Bone marrow (tissue), 2 donors: Measurements from ENCODE around the gene FARS2.
"Not testable (repeated sequence)": the region's sequence is repeated elsewhere in the genome, so short reads cannot be mapped to it uniquely, and the experiment has no call there.

Experiments used
- DNase-seq, 2 donors: peaks; one replicate each; lab custom pipeline; 2025; lab: John Stamatoyannopoulos, UW

Gene FARS2

GRCh38 chr6:5637714-5638113 lies 376.4 kb downstream of the FARS2 start:
- no peak for DNase-seq

- DNase-seq = no peak
These were observed 377.4 kb downstream of the FARS2 start for GRCh38 chr6:5638666-5639065.

DNA sequence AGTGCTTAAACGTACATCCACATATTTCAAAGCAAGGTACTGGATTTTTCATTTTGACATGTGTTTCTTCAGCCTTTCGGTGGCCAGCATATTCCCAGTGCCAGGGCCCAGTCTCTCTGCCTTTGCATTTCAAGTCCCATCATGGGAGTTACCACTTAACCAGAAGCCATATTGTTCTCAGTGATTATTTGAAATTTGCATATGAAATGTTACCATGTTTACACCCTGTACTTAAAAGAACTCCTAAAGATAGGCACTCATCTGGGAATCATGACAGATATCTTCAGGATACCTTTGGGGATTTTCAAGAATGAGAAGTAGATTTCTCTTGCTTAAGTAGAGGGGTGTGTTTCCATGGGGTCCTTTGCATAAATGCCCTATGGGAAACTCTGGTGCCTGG lies 377.9 kb downstream of the FARS2 start:
- no peak for DNase-seq

DNA sequence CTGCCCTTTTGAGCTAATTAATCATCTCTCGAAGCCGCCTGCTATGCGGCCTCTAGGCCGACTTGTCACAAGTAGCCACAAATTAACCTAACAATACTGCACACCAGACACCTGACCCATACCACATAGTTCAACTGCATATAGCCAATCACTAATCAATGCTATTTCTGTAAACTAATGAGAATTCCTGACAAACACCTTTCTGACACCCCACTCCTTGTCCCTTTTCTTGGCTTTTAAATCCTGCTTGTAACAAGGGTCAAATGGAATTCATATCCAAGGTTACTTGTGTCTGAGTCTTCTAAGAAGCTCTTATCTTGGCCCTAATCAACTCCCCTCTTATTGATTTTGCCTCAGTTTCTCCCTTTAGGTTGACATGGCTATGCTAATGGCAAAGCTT lies 379.3 kb downstream of the FARS2 start:
- no peak for DNase-seq

- no peak for DNase-seq
These were observed 383.3 kb downstream of the FARS2 start for GRCh38 chr6:5644523-5645185.

- no peak for DNase-seq
These were observed 384.3 kb downstream of the FARS2 start for GRCh38 chr6:5645328-5646290.

DNA sequence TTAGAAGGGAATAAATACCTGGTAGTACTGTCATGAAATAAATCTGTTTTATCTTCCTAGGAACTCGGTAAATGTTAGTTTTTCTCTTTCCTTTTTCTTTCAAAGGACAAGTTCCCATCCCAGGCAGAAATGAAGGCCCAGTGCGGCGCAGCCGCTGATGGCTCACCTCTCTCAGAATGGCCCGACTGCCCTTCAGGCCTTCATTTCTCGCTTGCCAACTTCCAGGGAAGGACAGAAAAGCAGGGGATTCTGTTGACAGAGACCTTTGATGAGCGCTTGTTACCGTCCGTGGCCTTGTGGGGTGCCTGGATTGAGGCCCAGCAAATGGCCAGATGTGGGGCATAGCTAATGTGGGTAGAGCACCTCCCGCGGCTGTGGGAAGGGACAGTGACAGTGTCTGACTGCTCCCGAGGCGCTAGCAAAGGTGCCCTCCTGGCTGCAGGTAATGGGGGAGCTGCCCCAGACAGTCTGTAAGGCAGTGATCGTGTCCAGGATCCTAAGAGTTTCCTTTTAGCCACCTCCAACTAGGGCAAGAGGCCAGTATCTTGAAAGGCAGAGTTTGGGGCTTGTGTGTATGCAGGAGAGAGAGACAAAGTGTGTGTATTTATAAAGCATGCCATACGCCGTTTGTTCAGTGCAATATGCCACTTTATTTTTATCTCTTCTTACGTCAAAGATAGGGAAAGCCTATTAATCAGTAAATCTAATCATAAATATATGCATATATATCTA lies 391.3 kb downstream of the FARS2 start:
- no peak for DNase-seq

- no peak for DNase-seq
These were observed 392.5 kb downstream of the FARS2 start for GRCh38 chr6:5653801-5654200.

DNA sequence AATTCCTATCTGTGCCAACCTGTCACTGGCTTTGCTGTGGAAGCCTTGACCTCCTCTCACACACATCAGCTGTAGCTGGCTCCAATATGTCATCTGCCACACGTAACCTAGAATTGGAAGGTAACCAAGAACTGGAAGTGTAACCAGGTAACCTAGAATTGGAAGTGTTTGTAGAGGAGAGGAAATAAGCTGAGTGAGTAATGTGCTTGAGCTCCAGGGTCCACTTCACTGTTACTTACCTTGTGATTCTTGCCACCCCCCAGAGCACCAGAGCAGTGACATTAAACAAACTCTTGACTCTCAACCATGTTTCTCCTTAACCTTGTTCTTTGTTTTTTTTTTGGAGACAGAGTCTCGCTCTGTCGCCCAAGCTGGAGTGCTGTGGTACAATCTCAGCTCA lies 394.9 kb downstream of the FARS2 start:
- no peak for DNase-seq

DNA sequence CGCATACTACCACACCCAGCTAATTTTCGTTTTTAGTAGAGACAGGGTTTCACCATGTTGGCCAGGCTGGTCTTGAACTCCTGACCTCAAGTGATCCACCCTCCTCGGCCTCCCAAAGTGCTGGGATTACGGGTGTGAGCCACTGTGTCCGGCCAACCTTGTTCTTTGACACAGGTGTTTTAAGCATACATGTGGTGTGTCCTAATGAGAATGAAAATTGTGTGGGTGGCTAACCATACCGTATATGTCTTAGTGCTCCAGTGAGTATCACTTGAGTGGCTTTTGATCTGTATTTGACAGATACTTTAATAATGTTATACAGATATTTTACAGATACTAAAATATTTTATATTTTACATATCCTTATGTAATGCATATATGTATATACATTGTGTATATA lies 395.4 kb downstream of the FARS2 start:
- not testable (repeated sequence) for DNase-seq

GRCh38 chr6:5657684-5658430 lies 396.5 kb downstream of the FARS2 start:
- peak; percentile 16 to 59 for DNase-seq

DNA sequence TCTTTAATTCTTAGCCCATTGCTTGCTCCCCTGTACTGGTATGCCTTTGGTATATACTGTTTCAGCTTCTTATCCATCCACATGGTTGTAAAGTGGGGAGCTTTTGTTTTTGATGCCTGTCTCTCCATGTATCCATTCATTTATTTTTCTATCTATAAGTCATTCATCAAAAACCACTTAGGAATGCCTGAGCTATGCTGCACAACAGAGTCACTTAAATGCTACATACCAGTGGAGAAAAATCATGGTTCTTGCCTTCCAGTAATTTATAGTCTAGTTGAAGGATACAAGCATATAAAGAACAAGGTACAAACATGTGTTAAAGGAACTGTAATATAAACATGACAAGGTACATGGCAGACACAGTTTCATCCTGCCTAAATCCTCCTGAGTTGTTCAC lies 398.2 kb downstream of the FARS2 start:
- no peak for DNase-seq

GRCh38 chr6:5660772-5661171 lies 399.5 kb downstream of the FARS2 start:
- DNase-seq = no peak

DNA sequence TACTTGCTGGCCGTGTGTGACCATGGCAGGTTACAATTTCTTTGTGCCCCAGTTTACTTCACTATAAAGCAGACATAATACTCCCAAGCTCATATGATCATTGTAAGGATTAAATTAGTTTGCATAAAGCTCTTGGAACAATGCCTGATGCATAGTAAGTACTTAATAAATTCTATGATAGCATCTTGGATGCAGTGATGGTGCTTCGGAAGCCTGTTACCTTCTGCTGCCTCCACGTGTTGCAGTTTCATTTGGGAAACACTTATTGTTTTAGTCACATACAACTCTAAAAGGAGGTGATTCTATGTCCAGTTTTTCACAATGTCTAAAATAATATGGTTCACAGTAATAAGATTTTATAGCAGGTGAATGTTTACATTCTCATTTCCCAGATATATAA lies 401.5 kb downstream of the FARS2 start:
- DNase-seq = no peak

DNA sequence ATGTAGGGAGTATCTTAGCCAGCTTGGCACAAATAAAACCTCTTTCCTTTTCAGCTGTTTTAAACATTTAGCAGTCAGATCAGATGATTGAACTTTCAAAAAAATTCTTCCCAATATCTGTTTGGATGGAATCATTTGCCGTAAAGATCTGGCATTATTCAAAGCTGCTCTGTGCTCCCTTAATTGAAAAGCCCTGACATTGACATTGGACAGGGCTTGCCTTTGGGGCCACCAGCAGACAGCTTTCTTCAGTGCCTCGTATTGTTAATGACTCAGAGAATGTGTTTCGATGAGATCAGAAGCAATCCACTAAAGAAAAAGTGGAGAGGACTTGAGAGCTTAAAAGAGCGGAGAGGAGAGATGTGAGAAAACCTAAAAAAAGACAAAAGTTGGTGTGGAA lies 401.9 kb downstream of the FARS2 start:
- DNase-seq = no peak

DNA sequence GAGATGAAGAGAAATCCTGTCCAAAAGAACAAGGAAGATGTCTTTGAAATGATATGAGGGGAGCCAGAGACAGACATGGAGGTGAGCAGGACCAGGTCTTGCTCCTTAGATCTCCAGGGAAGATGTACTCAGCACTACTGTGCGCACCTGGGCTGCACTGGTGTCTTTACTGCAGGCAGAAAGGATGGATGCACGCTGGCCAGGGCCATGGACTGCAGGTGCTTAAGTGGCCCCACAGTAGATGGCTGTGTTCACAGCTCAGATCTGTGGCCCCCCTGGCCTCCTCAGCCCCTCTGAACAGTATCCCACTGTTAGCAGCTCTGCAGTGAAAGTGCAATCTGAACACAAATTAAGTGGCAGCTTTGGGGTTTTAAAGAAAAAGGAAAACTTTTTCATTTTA lies 402.4 kb downstream of the FARS2 start:
- no peak for DNase-seq

DNA sequence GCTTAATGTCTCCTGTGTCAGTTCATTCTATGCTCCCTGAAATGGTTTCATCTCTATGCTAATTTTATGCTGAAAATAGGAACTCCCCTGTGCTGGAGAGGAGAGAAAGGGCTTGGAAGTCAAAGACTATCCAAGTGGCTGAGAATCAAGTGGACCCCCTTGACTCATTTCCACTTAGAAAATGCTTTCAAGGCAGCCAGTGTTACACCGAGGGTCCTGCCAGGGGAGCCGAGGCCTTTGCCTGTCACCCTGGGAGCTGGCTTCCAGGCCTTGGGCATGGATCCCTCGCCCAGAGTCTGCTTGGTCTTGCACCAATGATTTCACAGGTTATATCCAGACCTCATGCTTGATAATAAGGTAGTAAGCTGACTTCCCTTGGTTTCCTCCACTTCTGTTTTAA lies 402.8 kb downstream of the FARS2 start:
- DNase-seq = no peak

GRCh38 chr6:5665173-5665572 lies 403.9 kb downstream of the FARS2 start:
- DNase-seq = no peak

GRCh38 chr6:5665667-5666066 lies 404.4 kb downstream of the FARS2 start:
- no peak for DNase-seq

- no peak for DNase-seq
These were observed 405.4 kb downstream of the FARS2 start for GRCh38 chr6:5666695-5667094.

DNA sequence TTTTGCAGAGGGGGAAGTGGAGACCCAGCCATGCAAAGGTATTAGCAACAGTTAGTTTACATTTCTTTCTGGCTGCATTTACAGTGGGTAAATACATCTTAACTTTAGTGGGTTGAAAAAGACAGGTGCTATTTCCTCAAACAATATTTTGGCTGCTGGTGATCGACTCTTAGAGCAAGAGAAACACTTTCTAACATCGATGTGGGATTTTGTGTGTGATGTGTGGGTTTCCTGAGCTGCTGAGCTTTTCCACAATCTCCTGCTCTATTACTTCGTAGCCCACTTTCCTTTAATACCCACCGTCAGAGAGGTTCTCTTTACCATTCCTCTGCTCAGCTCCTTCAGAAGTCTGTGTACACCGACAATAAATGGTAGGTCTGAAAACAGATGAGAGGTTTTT lies 406.4 kb downstream of the FARS2 start:
- no peak for DNase-seq

DNA sequence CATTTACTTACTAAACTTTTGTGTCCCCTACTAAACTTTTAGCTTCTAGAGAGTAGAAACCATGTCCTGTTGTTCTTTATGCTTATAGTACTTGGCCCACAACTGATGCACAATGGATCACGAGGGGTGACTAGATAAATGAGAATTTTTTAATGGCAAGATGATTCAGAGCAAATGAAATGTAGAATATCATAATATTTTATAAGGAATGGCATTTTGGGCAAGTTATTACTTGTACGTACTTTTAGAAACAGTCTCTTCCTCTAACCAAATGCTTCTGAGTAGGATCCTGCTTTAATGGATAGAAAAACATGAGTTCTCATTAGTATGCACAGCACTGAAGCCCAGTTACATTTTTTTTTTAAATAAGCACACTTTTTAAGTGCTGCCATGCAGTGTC lies 409.1 kb downstream of the FARS2 start:
- no peak for DNase-seq
